Brain microvascular endothelial cell (primary cell): ENCODE data around the gene ADCYAP1R1.

Source experiments
- DNase-seq: peaks from one replicate; pipeline ENCODE4 v3.0.0-alpha.2; 2020
- H3K27ac ChIP-seq: fragments of 250-450 bp; sonication (Bioruptor Pico); 2 replicates; pipeline ENCODE4 v1.5.1; 2020; ENCODE audit warnings: mild to moderate bottlenecking, moderate library complexity
- H3K27me3 ChIP-seq: fragments of 250-450 bp; sonication (Bioruptor Pico); replicated peaks from 2 replicates; pipeline ENCODE4 v1.5.1; 2020; ENCODE audit warnings: mild to moderate bottlenecking
- H3K36me3 ChIP-seq: fragments of 250-450 bp; sonication (Bioruptor Pico); replicated peaks from 2 replicates; pipeline ENCODE4 v1.5.1; 2020; ENCODE audit warnings: mild to moderate bottlenecking
- H3K4me3 ChIP-seq: 2 replicates; pipeline ENCODE4 v1.5.1; 2011; ENCODE audit warnings: low read depth, mild to moderate bottlenecking, control low read depth, low read length, moderate library complexity
- CTCF ChIP-seq: IDR thresholded peaks from 2 replicates; pipeline ENCODE4 v1.5.1; 2011; ENCODE audit warnings: low read depth, mild to moderate bottlenecking, moderate library complexity, low read length, control low read depth, inconsistent platforms; ENCODE audit errors: missing control alignments
- in situ Hi-C: cut with HindIII; loops from 2 replicates; pipeline ENCODE4 v1.10.0; 2017; ENCODE audit warnings: low sequenced_read_pairs, low pct_ligation_motif_present

Gene ADCYAP1R1

GRCh38 chr7:31028417-31028992 lies 23.6 kb upstream of the ADCYAP1R1 start:
- no peak for DNase-seq
- in situ Hi-C loops: no loop called here
- Histone ChIP-seq H3K27me3 (no peaks in the 10 kb centered on the region), H3K36me3 (no peaks in the 10 kb centered on the region), H3K27ac (no peak overlapping the region), H3K4me3 (no peak overlapping the region)
- no peak for TF ChIP-seq CTCF

DNA sequence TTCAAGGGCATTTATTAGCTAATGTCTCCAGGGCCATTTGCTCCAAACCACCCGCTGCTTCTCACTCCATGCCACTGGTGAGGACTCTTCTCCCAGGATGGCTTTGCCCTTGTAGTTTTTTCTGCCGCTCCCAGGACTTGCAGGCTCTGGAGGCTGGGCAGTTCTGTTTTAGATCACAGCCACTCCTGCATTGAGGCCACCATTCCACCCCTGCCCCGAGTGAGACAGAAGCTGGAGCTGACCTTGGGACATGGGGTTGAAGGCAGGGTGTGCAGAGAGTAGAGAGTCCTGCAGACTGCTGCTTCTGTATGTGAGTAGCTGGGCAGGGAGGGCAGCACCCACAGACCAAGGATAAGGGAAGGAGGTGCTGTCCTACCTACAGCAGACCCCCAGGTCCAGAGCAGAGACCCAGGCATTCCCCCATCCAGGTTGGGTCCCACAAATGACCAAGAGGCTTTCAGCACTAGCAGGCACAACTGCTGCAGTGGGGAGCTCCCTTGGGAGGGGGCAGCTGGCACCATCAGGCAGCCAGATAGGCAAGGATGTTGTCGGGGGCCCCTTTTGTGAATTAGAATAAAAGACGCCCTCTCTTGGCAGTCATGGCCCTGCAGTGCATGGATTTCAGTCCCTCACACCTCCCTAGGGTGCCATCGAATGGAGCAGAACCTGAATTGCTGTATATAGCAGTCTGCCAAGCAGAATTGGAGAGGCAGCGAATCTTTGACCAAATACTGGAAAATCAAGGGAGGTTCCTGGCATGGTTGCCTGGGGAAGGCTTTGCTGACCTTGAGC lies 22.7 kb upstream of the ADCYAP1R1 start:
- no peaks in the 10 kb centered on the region for H3K36me3 ChIP-seq
- no peak overlapping the region for H3K27ac ChIP-seq
- no peak overlapping the region for H3K4me3 ChIP-seq
- H3K27me3 ChIP-seq: no peaks in the 10 kb centered on the region
- no peak for DNase-seq
- in situ Hi-C loops: no loop called here
- no peak for TF ChIP-seq CTCF

GRCh38 chr7:31033674-31034300 lies 18.3 kb upstream of the ADCYAP1R1 start:
- TF ChIP-seq CTCF: no peak
- DNase-seq: no peak
- Histone ChIP-seq H3K4me3 (no peak overlapping the region), H3K27ac (no peak overlapping the region), H3K36me3 (no peaks in the 10 kb centered on the region), H3K27me3 (no peaks in the 10 kb centered on the region)
- in situ Hi-C loops: no loop called here

GRCh38 chr7:31036924-31037323 lies 15.2 kb upstream of the ADCYAP1R1 start:
- Histone ChIP-seq H3K4me3 (no peak overlapping the region), H3K27me3 (no peaks in the 10 kb centered on the region), H3K27ac (no peak overlapping the region), H3K36me3 (no peaks in the 10 kb centered on the region)
- in situ Hi-C loops: no loop called here
- no peak for TF ChIP-seq CTCF
- DNase-seq: no peak

GRCh38 chr7:31043051-31043471 lies 9.0 kb upstream of the ADCYAP1R1 start:
- Histone ChIP-seq H3K27me3 (peaks cover 2% of the 10 kb centered on the region), H3K36me3 (no peaks in the 10 kb centered on the region), H3K27ac (no peak overlapping the region), H3K4me3 (no peak overlapping the region)
- DNase-seq: no peak
- in situ Hi-C loops: no loop called here
- no peak for TF ChIP-seq CTCF
